Measurements from ENCODE around the gene IFNLR1. TPM values are rescaled to one million over a fixed set of nuclear protein-coding genes. Genes with fewer than 3 reads are reported as not detected.

IFNLR1 gene
- total and polyA plus RNA-seq, 2 experiments from 2014 or later = 6.4 to 7.5 TPM

DNA sequence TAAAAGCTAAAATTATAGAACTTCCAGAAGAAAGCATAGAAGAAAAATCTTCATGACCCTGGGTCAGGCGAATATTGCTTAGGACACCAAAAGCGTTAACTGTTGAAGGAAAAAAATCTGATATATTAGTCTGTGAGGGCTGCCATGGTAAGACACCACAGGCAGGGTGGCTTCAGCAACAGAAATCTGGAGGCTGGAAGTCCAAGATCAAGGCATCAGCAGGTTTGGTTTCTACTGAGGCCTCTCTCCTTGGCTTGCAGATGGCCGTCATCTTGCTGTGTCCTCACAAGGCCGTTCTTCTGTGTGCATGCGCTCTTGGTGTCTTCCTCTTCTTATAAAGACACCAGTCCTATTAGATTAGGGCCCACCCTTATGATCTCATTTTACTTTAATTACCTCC is 14.5 kb downstream of the IFNLR1 start:
- Histone ChIP-seq H3K9me3 (ENCODE audit: low read depth) (no peaks in the 10 kb centered on the region), H3K9me2 (replicated peaks; ENCODE audit: insufficient read depth) (no peaks in the 10 kb centered on the region), H2AFZ (no peak overlapping the region), H3K4me1 (ENCODE audit: insufficient read depth) (peaks cover 3% of the 10 kb centered on the region), H3K4me3 (no peak overlapping the region), H3K79me2 (peaks cover 19% of the 10 kb centered on the region), H3K4me2 (no peak overlapping the region), H3K27ac (no peak overlapping the region), H4K20me1 (ENCODE audit: insufficient read depth, poor library complexity, severe bottlenecking) (no peaks in the 10 kb centered on the region), H3K27me3 (no peaks in the 10 kb centered on the region), H3K36me3 (replicated peaks; ENCODE audit: insufficient read depth, low read depth) (no peaks in the 10 kb centered on the region)
- TF ChIP-seq EZH2phosphoT487 (IDR thresholded peaks at IDR 0.05; ENCODE audit: low read depth, severe bottlenecking, unreplicated experiment) (no peak), EZH2 (IDR thresholded peaks at IDR 0.05; ENCODE audit: borderline replicate concordance) (no peak)
- TF ChIP-seq, protein P1, sequence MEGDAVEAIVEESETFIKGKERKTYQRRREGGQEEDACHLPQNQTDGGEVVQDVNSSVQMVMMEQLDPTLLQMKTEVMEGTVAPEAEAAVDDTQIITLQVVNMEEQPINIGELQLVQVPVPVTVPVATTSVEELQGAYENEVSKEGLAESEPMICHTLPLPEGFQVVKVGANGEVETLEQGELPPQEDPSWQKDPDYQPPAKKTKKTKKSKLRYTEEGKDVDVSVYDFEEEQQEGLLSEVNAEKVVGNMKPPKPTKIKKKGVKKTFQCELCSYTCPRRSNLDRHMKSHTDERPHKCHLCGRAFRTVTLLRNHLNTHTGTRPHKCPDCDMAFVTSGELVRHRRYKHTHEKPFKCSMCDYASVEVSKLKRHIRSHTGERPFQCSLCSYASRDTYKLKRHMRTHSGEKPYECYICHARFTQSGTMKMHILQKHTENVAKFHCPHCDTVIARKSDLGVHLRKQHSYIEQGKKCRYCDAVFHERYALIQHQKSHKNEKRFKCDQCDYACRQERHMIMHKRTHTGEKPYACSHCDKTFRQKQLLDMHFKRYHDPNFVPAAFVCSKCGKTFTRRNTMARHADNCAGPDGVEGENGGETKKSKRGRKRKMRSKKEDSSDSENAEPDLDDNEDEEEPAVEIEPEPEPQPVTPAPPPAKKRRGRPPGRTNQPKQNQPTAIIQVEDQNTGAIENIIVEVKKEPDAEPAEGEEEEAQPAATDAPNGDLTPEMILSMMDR (IDR thresholded peaks at IDR 0.05; ENCODE audit: poor library complexity) = no peak
- WGBS (ENCODE audit: low lambda C conversion rate, missing lambda C conversion rate) = 97% methylated on average over 5 of the region's 5 CpGs
- DNase-seq (ENCODE audit: low spot score) = no peak

DNA sequence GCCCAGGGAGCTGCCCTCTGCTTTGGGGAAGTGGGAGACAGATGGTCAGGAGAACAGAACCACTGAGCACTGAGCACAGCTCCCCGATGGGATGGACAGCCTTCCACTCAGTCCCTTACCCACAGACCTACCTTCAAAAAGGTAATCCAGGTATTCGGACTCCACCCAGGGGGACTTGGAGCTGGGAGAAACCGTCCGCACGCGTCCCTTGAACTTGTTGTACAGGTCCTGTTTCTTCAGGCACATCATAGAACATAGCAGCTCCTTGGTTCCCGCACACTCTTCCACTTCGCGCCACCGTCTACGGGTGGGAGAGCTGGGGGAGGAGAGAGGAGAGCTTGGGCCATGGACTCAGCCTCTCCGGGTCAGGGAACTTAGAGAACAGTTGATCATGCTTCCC is 17.8 kb downstream of the IFNLR1 start:
- no peak overlapping the region for H3K27ac ChIP-seq
- H3K36me3 ChIP-seq (replicated peaks; ENCODE audit: insufficient read depth, low read depth) = peaks cover 1% of the 10 kb centered on the region
- no peaks in the 10 kb centered on the region for H4K20me1 ChIP-seq (ENCODE audit: insufficient read depth, poor library complexity, severe bottlenecking)
- WGBS (ENCODE audit: low lambda C conversion rate, missing lambda C conversion rate) = 98% methylated on average over 11 of the region's 12 CpGs
- H3K79me2 ChIP-seq = peaks cover 15% of the 10 kb centered on the region
- no peak overlapping the region for H3K4me2 ChIP-seq
- H3K4me1 ChIP-seq (ENCODE audit: insufficient read depth) = no peaks in the 10 kb centered on the region
- H3K27me3 ChIP-seq = no peaks in the 10 kb centered on the region
- DNase-seq (ENCODE audit: low spot score) = no peak
- TF ChIP-seq EZH2 (IDR thresholded peaks at IDR 0.05; ENCODE audit: borderline replicate concordance) (no peak), EZH2phosphoT487 (IDR thresholded peaks at IDR 0.05; ENCODE audit: low read depth, severe bottlenecking, unreplicated experiment) (no peak)
- TF ChIP-seq, protein P1 (IDR thresholded peaks at IDR 0.05; ENCODE audit: poor library complexity) = no peak
- H3K9me2 ChIP-seq (replicated peaks; ENCODE audit: insufficient read depth) = no peaks in the 10 kb centered on the region
- no peak overlapping the region for H2AFZ ChIP-seq
- H3K9me3 ChIP-seq (ENCODE audit: low read depth) = no peaks in the 10 kb centered on the region
- no peak overlapping the region for H3K4me3 ChIP-seq

- Histone ChIP-seq H3K36me3 (replicated peaks; ENCODE audit: insufficient read depth, low read depth) (peaks cover 5% of the 10 kb centered on the region), H3K27ac (no peak overlapping the region), H3K9me2 (replicated peaks; ENCODE audit: insufficient read depth) (no peaks in the 10 kb centered on the region), H2AFZ (no peak overlapping the region), H3K4me1 (ENCODE audit: insufficient read depth) (no peaks in the 10 kb centered on the region), H3K4me2 (no peak overlapping the region), H4K20me1 (ENCODE audit: insufficient read depth, poor library complexity, severe bottlenecking) (no peaks in the 10 kb centered on the region), H3K4me3 (no peak overlapping the region), H3K79me2 (peaks cover 14% of the 10 kb centered on the region), H3K9me3 (ENCODE audit: low read depth) (no peaks in the 10 kb centered on the region), H3K27me3 (no peaks in the 10 kb centered on the region)
- no peak for DNase-seq (ENCODE audit: low spot score)
- no peak for TF ChIP-seq EZH2 (IDR thresholded peaks at IDR 0.05; ENCODE audit: borderline replicate concordance)
- TF ChIP-seq, protein P1 (IDR thresholded peaks at IDR 0.05; ENCODE audit: poor library complexity) = no peak
- no peak for TF ChIP-seq EZH2phosphoT487 (IDR thresholded peaks at IDR 0.05; ENCODE audit: low read depth, severe bottlenecking, unreplicated experiment)
- 95% methylated on average over 7 of the region's 7 CpGs for WGBS (ENCODE audit: low lambda C conversion rate, missing lambda C conversion rate)
These were observed 18.8 kb downstream of the IFNLR1 start for GRCh38 chr1:24168245-24168644.

GRCh38 chr1:24167008-24167407 is 20.1 kb downstream of the IFNLR1 start:
- Histone ChIP-seq H3K27me3 (no peaks in the 10 kb centered on the region), H3K27ac (no peak overlapping the region), H3K79me2 (peaks cover 5% of the 10 kb centered on the region), H3K4me2 (no peak overlapping the region), H3K9me3 (ENCODE audit: low read depth) (no peaks in the 10 kb centered on the region), H3K36me3 (replicated peaks; ENCODE audit: insufficient read depth, low read depth) (peaks cover 5% of the 10 kb centered on the region), H3K4me1 (ENCODE audit: insufficient read depth) (no peaks in the 10 kb centered on the region), H3K9me2 (replicated peaks; ENCODE audit: insufficient read depth) (no peaks in the 10 kb centered on the region), H3K4me3 (no peak overlapping the region), H2AFZ (no peak overlapping the region), H4K20me1 (ENCODE audit: insufficient read depth, poor library complexity, severe bottlenecking) (no peaks in the 10 kb centered on the region)
- WGBS (ENCODE audit: low lambda C conversion rate, missing lambda C conversion rate) = 76% methylated on average over 4 of the region's 4 CpGs
- no peak for DNase-seq (ENCODE audit: low spot score)
- TF ChIP-seq, protein P1 (IDR thresholded peaks at IDR 0.05; ENCODE audit: poor library complexity) = no peak
- TF ChIP-seq EZH2phosphoT487 (IDR thresholded peaks at IDR 0.05; ENCODE audit: low read depth, severe bottlenecking, unreplicated experiment) = no peak
- TF ChIP-seq EZH2 (IDR thresholded peaks at IDR 0.05; ENCODE audit: borderline replicate concordance) = no peak
